DMS 273 (cell line): Measurements from ENCODE around the gene AP3D1.
"Not testable (repeated sequence)": the region's sequence is repeated elsewhere in the genome, so short reads cannot be mapped to it uniquely, and the experiment has no call there.

Source experiments
- DNase-seq: peaks from one replicate; lab custom pipeline; 2025; ENCODE audit not compliant: unreplicated experiment; lab: John Stamatoyannopoulos, UW

Gene AP3D1

GRCh38 chr19:2129892-2130770 is 21.2 kb downstream of the AP3D1 start:
- DNase-seq: no peak

- no peak for DNase-seq
Measured at GRCh38 chr19:2129486-2129885, 21.9 kb downstream of the AP3D1 start.

GRCh38 chr19:2129022-2129421 is 22.3 kb downstream of the AP3D1 start:
- DNase-seq: no peak

GRCh38 chr19:2128252-2128651 is 23.1 kb downstream of the AP3D1 start:
- not testable (repeated sequence) for DNase-seq

- no peak for DNase-seq
Measured at GRCh38 chr19:2127758-2128157, 23.6 kb downstream of the AP3D1 start.

GRCh38 chr19:2126879-2127518 is 24.4 kb downstream of the AP3D1 start:
- DNase-seq: no peak

GRCh38 chr19:2123682-2124387 is 27.5 kb downstream of the AP3D1 start:
- DNase-seq: no peak

GRCh38 chr19:2122982-2123381 is 28.4 kb downstream of the AP3D1 start:
- no peak for DNase-seq

- no peak for DNase-seq
Measured at GRCh38 chr19:2122251-2122650, 29.1 kb downstream of the AP3D1 start.

- DNase-seq: no peak
Measured at GRCh38 chr19:2121416-2122051, 29.8 kb downstream of the AP3D1 start.

GRCh38 chr19:2120821-2121220 is 30.5 kb downstream of the AP3D1 start:
- DNase-seq: no peak

GRCh38 chr19:2119921-2120785 is 31.2 kb downstream of the AP3D1 start:
- no peak for DNase-seq

- no peak for DNase-seq
Measured at GRCh38 chr19:2118438-2118837, 32.9 kb downstream of the AP3D1 start.

GRCh38 chr19:2117215-2117960 is 34.0 kb downstream of the AP3D1 start:
- DNase-seq: no peak

- no peak for DNase-seq
Measured at GRCh38 chr19:2116507-2116906, 34.9 kb downstream of the AP3D1 start.

GRCh38 chr19:2115911-2116426 is 35.4 kb downstream of the AP3D1 start:
- no peak for DNase-seq

GRCh38 chr19:2115324-2115723 is 36.0 kb downstream of the AP3D1 start:
- no peak for DNase-seq

GRCh38 chr19:2114821-2115220 is 36.5 kb downstream of the AP3D1 start:
- no peak for DNase-seq

GRCh38 chr19:2114218-2114617 is 37.1 kb downstream of the AP3D1 start:
- no peak for DNase-seq
